ENCODE results near the gene UBE2D1.

The UBE2D1 gene

DNA sequence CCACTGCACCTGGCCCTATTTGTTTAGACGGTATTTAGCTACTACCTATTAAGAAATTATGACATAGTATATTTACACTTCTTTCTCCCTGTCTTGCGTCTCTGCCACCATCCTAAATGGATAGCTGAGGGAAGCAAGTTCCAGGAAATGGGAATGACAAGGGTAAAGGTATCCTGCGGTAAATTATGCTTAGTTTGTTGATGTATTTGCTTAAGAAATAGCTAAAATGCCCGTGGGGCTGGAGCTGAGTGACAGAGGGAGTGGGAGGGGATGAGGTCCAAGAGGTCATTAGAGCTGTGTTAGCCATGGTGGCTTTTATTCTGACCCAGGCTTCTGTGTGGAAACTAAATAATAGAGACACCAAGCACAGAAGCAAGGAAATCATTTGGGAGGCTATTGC, 29.0 kb upstream of the UBE2D1 start:
- TF ChIP-seq, protein P1, sequence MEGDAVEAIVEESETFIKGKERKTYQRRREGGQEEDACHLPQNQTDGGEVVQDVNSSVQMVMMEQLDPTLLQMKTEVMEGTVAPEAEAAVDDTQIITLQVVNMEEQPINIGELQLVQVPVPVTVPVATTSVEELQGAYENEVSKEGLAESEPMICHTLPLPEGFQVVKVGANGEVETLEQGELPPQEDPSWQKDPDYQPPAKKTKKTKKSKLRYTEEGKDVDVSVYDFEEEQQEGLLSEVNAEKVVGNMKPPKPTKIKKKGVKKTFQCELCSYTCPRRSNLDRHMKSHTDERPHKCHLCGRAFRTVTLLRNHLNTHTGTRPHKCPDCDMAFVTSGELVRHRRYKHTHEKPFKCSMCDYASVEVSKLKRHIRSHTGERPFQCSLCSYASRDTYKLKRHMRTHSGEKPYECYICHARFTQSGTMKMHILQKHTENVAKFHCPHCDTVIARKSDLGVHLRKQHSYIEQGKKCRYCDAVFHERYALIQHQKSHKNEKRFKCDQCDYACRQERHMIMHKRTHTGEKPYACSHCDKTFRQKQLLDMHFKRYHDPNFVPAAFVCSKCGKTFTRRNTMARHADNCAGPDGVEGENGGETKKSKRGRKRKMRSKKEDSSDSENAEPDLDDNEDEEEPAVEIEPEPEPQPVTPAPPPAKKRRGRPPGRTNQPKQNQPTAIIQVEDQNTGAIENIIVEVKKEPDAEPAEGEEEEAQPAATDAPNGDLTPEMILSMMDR (conservative IDR thresholded peaks at IDR 0.05; ENCODE audit: low read depth, low read length): no peak
- no peak overlapping the region for H3K4me3 ChIP-seq (ENCODE audit: low read length)
- no peak for DNase-seq (ENCODE audit: low read depth)

DNA sequence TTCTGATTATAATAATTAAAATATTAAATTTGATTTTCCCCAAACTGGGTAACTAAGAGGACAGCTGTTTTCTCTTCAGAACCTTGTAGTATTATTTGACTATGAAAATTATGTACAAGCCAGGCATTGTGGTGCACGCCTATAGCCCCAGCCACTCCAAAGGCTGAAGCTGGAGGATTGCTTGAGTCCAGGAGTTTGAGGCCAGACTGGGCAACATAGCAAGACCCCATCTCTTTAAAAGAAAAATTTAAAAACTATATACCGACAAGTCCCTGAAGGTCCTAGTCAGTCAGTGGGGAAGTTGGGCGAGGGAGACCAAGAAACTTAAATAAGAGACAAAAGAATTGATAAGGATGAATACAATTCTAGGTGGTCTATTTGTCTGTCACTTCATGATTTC, 27.1 kb upstream of the UBE2D1 start:
- no peak overlapping the region for H3K4me3 ChIP-seq (ENCODE audit: low read length)
- no peak for DNase-seq (ENCODE audit: low read depth)
- TF ChIP-seq, protein P1 (conservative IDR thresholded peaks at IDR 0.05; ENCODE audit: low read depth, low read length): no peak

DNA sequence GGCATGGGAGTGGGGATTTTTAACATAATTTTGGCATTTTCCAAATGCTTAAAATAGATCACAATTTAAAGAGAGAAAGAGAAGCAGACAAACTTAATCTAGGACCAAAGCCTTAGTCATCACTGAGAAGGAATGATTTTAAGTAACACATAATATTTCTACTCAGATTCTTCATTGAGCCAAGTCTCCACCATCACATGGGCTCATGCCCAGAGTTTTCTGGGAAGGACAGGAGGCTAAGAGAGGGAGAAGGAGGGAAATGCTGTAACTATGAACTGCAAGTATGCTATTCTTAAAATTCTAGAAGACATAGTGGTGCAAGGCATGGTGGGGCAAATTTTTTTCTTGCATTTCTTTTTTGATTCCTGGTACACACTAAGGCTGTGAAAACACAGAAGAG, 23.8 kb upstream of the UBE2D1 start:
- TF ChIP-seq, protein P1 (conservative IDR thresholded peaks at IDR 0.05; ENCODE audit: low read depth, low read length): no peak
- H3K4me3 ChIP-seq (ENCODE audit: low read length): no peak overlapping the region
- DNase-seq (ENCODE audit: low read depth): no peak

DNA sequence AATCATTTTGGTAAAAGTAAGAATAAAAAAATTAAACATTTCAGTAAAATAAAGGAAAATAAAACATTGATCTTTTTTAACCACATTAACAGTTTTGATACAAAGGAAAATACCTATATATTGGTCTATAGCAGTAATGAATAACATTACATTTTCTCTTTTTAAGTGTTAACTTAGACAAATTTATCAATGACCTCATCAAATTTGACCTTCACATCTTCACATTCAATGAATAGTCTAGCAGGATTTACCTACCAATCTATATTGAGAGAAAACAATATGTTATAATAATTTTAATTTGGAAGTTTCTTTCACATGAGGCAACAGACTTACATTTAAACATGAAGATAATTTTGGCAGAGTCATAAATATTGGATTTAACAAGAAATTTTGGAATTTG, 17.9 kb upstream of the UBE2D1 start:
- no peak overlapping the region for H3K4me3 ChIP-seq (ENCODE audit: low read length)
- TF ChIP-seq, protein P1 (conservative IDR thresholded peaks at IDR 0.05; ENCODE audit: low read depth, low read length): no peak
- no peak for DNase-seq (ENCODE audit: low read depth)

DNA sequence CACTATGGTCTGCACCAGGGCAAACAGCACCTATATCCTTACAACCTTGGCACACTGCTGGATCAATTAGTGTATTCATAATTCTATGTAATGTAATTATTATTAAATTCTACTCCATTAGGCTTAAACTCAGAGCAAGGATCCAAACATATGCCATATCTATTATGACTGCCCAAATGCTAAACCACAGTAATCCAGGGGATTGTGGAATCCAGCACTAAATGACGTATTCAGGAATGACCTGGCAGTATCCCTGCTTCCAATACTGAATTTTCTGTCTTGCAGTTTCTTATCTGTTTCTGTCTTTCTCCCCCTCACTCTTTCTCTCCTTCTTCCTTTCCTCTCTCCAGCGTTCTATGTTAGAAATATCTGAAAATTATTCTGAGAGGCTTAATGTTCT, 16.5 kb upstream of the UBE2D1 start:
- DNase-seq (ENCODE audit: low read depth): no peak
- no peak overlapping the region for H3K4me3 ChIP-seq (ENCODE audit: low read length)
- TF ChIP-seq, protein P1 (conservative IDR thresholded peaks at IDR 0.05; ENCODE audit: low read depth, low read length): no peak

DNA sequence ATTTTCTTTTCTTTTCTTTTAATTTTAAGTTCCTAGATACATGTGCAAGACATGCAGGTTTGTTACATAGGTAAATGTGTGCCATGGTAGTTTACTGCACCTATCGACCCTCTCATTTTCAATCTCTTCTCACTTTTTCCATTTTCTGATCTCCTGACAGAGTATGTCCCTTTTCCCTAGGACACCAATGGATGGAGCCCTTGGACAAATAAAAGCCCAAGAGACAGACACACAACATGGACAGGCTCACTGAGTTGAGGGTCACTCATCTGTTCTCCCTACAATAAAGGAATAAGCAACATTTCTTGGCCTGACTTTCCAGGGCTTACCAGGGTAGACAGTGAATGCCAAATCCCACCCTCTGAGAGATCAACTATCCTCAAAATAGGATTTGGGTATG, 15.2 kb upstream of the UBE2D1 start:
- no peak overlapping the region for H3K4me3 ChIP-seq (ENCODE audit: low read length)
- no peak for DNase-seq (ENCODE audit: low read depth)
- TF ChIP-seq, protein P1 (conservative IDR thresholded peaks at IDR 0.05; ENCODE audit: low read depth, low read length): no peak

DNA sequence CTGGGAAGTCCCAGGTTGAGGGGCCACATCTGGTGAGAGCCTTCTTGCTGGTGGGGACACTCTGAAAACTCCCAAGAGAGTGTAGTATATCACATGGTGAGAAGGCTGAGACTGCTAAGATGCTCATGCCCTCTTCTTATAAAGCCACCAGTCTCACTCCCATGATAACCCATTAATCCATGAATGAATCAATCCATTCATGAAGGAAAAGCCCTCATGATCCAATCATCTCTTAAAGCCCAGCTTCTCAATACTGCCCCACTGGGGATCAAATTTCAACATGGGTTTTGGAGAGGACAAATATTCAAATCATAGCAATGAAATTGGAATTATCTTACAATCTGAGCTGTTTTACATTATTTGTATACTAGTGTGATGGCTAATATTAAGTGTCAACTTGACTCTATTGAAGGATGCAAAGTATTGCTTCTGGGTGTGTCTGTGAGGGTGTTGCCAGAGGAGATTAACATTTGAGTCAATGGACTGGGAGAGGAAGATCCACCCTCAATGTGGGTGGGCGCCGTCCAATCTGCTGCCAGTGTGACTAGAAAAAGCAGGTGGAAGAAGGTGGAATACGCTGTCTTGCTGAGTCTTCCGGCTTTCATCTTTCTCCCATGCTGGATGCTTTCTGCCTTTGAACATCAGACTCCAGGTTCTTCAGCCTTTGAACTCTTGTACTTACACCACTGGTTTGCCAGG, 14.3 kb upstream of the UBE2D1 start:
- DNase-seq (ENCODE audit: low read depth): no peak
- no peak overlapping the region for H3K4me3 ChIP-seq (ENCODE audit: low read length)
- TF ChIP-seq, protein P1 (conservative IDR thresholded peaks at IDR 0.05; ENCODE audit: low read depth, low read length): no peak

Measured in retinal pigment epithelial cell (primary cell).